HepG2 (cell line): Measurements from ENCODE around the gene FLAD1. TPM values are rescaled to one million over a fixed set of nuclear protein-coding genes. Genes with fewer than 3 reads are reported as not detected.
A peak's percentile ranks its signal among the peaks of the same experiment; 100 is the strongest.

Experiments
- CEBPG ChIP-seq: IDR thresholded peaks from 2 replicates; pipeline ENCODE4 v1.6.1; 2016
- EZH2 ChIP-seq: conservative IDR thresholded peaks from 2 replicates; pipeline ENCODE4 v1.6.1; 2012; ENCODE audit warnings: mild to moderate bottlenecking, low read depth, low read length, moderate library complexity
- FOXA1 ChIP-seq, 2 experiments: fragments of 450-650 bp in 1 of 2; sonication (generic) in 1 of 2; formaldehyde crosslinking in 1 of 2; IDR thresholded peaks; 2 replicates each; pipeline versions ENCODE4 v1.4.0 to v1.6.1; 2016 to 2020; ENCODE audit warnings: missing genetic modification reagents in 1 of 2
- PHF20 ChIP-seq: sonication (generic); formaldehyde crosslinking; IDR thresholded peaks from 2 replicates; pipeline ENCODE4 v1.5.0; 2020; ENCODE audit warnings: mild to moderate bottlenecking, missing genetic modification reagents
- PHF21A ChIP-seq: sonication (generic); formaldehyde crosslinking; IDR thresholded peaks from 2 replicates; pipeline ENCODE4 v1.5.0; 2020; ENCODE audit warnings: mild to moderate bottlenecking, missing genetic modification reagents
- PRDM10 ChIP-seq: sonication (generic); formaldehyde crosslinking; IDR thresholded peaks from 2 replicates; pipeline ENCODE4 v1.4.0; 2020; ENCODE audit warnings: low read depth, missing genetic modification reagents
- SALL1 ChIP-seq: sonication (generic); formaldehyde crosslinking; IDR thresholded peaks from 2 replicates; pipeline ENCODE4 v1.8.0; 2022; ENCODE audit warnings: mild to moderate bottlenecking, missing genetic modification reagents
- SALL2 ChIP-seq: sonication (generic); formaldehyde crosslinking; IDR thresholded peaks from 2 replicates; pipeline ENCODE4 v1.8.1; 2023; ENCODE audit warnings: mild to moderate bottlenecking, missing genetic modification reagents, inconsistent platforms
- SAP130 ChIP-seq: IDR thresholded peaks from 2 replicates; pipeline ENCODE4 v1.6.1; 2016; ENCODE audit warnings: low read depth
- SKIL ChIP-seq: sonication (generic); formaldehyde crosslinking; IDR thresholded peaks from 2 replicates; pipeline ENCODE4 v1.8.0; 2022; ENCODE audit warnings: missing genetic modification reagents, mild to moderate bottlenecking, moderate library complexity, borderline replicate concordance
- SP4 ChIP-seq: sonication (generic); formaldehyde crosslinking; IDR thresholded peaks from 2 replicates; pipeline ENCODE4 v1.8.1; 2023; ENCODE audit warnings: mild to moderate bottlenecking, missing genetic modification reagents
- ZFP36L2 ChIP-seq: sonication (generic); formaldehyde crosslinking; IDR thresholded peaks from 2 replicates; pipeline ENCODE4 v1.4.0; 2020; ENCODE audit warnings: missing genetic modification reagents
- ZFP62 ChIP-seq: sonication (generic); formaldehyde crosslinking; IDR thresholded peaks from 2 replicates; pipeline ENCODE4 v1.4.0; 2020; ENCODE audit warnings: missing genetic modification reagents
- ZNF234 ChIP-seq: sonication (generic); formaldehyde crosslinking; conservative IDR thresholded peaks from 2 replicates; pipeline ENCODE4 v1.5.1; 2020; ENCODE audit warnings: mild to moderate bottlenecking, missing genetic modification reagents
- ZNF30 ChIP-seq: sonication (generic); formaldehyde crosslinking; IDR thresholded peaks from 2 replicates; pipeline ENCODE4 v1.5.0; 2020; ENCODE audit warnings: mild to moderate bottlenecking, missing genetic modification reagents
- ZNF446 ChIP-seq: sonication (generic); formaldehyde crosslinking; IDR thresholded peaks from 2 replicates; pipeline ENCODE4 v1.5.0; 2020; ENCODE audit warnings: mild to moderate bottlenecking, missing genetic modification reagents
- ZNF678 ChIP-seq: sonication (generic); formaldehyde crosslinking; IDR thresholded peaks from 2 replicates; pipeline ENCODE4 v1.4.0; 2020; ENCODE audit warnings: mild to moderate bottlenecking, missing genetic modification reagents
- ZSCAN21 ChIP-seq: sonication (generic); formaldehyde crosslinking; IDR thresholded peaks from 2 replicates; pipeline ENCODE4 v1.8.0; 2022; ENCODE audit warnings: mild to moderate bottlenecking, missing genetic modification reagents, moderate library complexity, borderline replicate concordance
- polyA plus RNA-seq, 8 experiments: library from polyadenylated mRNA; depleted of rRNA in 3 of 8; stranded (reverse) in 7 of 8; unstranded in 1 of 8; fragments of >200 nt; fragmentation: Illumina TruSeq in 4 of 8; extraction: Trizol in 4 of 8; gene quantifications; 2 replicates each; pipeline versions ENCODE4 v1.2.1 to v1.2.3, GENCODE V29; 2011 to 2016; ENCODE audit warnings: low read depth in 4 of 8, missing spikeins in 1 of 8, mixed read lengths in 1 of 8; ENCODE audit not compliant: insufficient read depth in 1 of 8
- total RNA-seq, 5 experiments: library from RNA; depleted of rRNA; stranded (reverse); fragments of >200 nt; fragmentation: Illumina TruSeq; extraction: Trizol; gene quantifications; 2 replicates each; pipeline ENCODE4 v1.2.3, GENCODE V29; 2016; ENCODE audit warnings: low read depth in 1 of 5
- TF ChIP-seq, protein P1 (sequence below), 2 experiments: sonication (generic) in 1 of 2; formaldehyde crosslinking in 1 of 2; IDR thresholded peaks; 2 replicates each; pipeline versions ENCODE4 v1.5.1 to v1.6.1; 2011 to 2020; ENCODE audit warnings: borderline replicate concordance in 1 of 2, low read depth in 1 of 2, low read length in 1 of 2, mild to moderate bottlenecking in 1 of 2, missing genetic modification reagents in 1 of 2, moderate library complexity in 1 of 2
- TF ChIP-seq, protein P2 (sequence below), 2 experiments: fragments of 450-650 bp in 1 of 2; sonication (generic) in 1 of 2; formaldehyde crosslinking; IDR thresholded peaks; 2 replicates each; pipeline versions ENCODE4 v1.5.0 to v1.8.0; 2020 to 2022; ENCODE audit warnings: mild to moderate bottlenecking in 1 of 2, missing genetic modification reagents in 1 of 2

The FLAD1 gene
- total and polyA plus RNA-seq, 2 of the 13 experiments (the other 11 are each of a cell fraction or from before 2014, with no cell fraction given), result 25.9 to 32.8 TPM

DNA sequence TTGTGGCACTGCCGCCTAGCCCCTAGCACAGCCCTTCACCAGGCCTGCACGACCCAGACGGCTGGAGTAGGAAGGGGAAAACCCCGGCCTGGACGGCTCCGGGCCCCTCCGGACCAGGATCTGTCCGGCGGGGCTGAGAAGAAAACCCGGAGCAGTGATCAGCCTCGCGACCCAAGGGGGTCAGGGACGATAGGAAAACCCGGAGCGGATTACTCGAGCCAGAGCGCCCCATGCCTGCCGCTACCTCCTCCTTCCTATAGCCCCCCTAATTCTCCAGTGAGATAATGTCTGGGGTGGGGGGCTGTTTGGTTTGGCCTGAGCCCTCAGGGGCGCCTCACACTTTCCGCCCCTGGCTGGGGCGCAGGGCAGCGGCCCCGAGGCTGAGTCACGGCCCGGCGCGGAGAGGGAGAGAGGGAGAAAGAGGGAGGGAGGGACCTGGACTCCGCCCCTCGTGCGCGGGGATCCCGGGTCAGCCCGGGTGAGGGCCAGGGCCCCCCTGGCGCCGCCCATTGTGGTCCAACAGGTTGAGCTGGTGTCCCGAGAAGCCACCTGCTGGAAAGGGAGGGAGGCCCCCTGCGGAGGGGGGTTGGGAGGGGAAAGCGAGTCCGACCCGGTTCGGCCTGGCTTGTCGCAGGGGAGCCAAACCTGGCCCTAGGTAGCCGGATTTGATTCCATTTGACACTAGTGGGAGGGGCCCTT, 17.7 kb downstream of the FLAD1 start (continued):
- TF ChIP-seq, protein P1, sequence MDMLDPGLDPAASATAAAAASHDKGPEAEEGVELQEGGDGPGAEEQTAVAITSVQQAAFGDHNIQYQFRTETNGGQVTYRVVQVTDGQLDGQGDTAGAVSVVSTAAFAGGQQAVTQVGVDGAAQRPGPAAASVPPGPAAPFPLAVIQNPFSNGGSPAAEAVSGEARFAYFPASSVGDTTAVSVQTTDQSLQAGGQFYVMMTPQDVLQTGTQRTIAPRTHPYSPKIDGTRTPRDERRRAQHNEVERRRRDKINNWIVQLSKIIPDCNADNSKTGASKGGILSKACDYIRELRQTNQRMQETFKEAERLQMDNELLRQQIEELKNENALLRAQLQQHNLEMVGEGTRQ (IDR thresholded peaks at IDR 0.05; ENCODE audit: low read depth, low read length), result no peak
- TF ChIP-seq, protein P1 (CRISPR knock-in tag; IDR thresholded peaks at IDR 0.05; ENCODE audit: borderline replicate concordance), result no peak
- TF ChIP-seq, protein P2, sequence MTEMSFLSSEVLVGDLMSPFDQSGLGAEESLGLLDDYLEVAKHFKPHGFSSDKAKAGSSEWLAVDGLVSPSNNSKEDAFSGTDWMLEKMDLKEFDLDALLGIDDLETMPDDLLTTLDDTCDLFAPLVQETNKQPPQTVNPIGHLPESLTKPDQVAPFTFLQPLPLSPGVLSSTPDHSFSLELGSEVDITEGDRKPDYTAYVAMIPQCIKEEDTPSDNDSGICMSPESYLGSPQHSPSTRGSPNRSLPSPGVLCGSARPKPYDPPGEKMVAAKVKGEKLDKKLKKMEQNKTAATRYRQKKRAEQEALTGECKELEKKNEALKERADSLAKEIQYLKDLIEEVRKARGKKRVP (CRISPR knock-in tag; IDR thresholded peaks at IDR 0.05), result peak in 1 of 2 experiments; percentile 36; a peak in 2 of 4 replicates
- TF ChIP-seq SKIL (CRISPR knock-in tag) (peak; percentile 69), EZH2 (no peak), ZNF446 (no peak), PRDM10 (CRISPR knock-in tag) (peak; percentile 84), SAP130 (CRISPR knock-in tag) (peak; percentile 92), ZNF30 (CRISPR knock-in tag) (no peak), FOXA1 (IDR thresholded peaks at IDR 0.05) (no peak), FOXA1 (CRISPR knock-in tag; IDR thresholded peaks at IDR 0.05) (no peak), ZFP62 (CRISPR knock-in tag) (no peak), ZNF678 (CRISPR knock-in tag) (no peak), PHF20 (CRISPR knock-in tag) (no peak; the same call in 1 of the 2 replicates), ZFP36L2 (no peak), CEBPG (peak; percentile 6; the same call in 1 of the 2 replicates), PHF21A (CRISPR knock-in tag) (peak; percentile 91), ZNF234 (no peak), SP4 (CRISPR knock-in tag) (peak; percentile 84), SALL2 (no peak), ZSCAN21 (0 out of 2 replicates have a peak, but pooled peaks have one; percentile 46), SALL1 (CRISPR knock-in tag) (peak; percentile 72)
